ENCODE data around the gene OSMR. TPM values are rescaled to one million over a fixed set of nuclear protein-coding genes. Genes with fewer than 3 reads are reported as not detected.

Gene OSMR
- total RNA-seq, 1 experiment from 2014 or later, result 31.6 TPM

- POLR2A ChIA-PET (ENCODE audit: low non-redundant PET), result no interaction called here
- Histone ChIP-seq H3K4me3 (ENCODE audit: low read depth, low read length, poor library complexity, severe bottlenecking) (no peak overlapping the region), H3K27me3 (replicated peaks; ENCODE audit: insufficient read depth, low read depth, low read length, poor library complexity) (no peaks in the 10 kb centered on the region), H3K9me3 (ENCODE audit: low read depth, low read length, poor library complexity, severe bottlenecking) (peaks cover 1% of the 10 kb centered on the region), H3K4me1 (ENCODE audit: insufficient read depth, low read length, poor library complexity, severe bottlenecking) (peaks cover 19% of the 10 kb centered on the region), H3K36me3 (ENCODE audit: insufficient read depth, low read length, poor library complexity, severe bottlenecking) (no peaks in the 10 kb centered on the region), H3K27ac (ENCODE audit: low read depth, low read length, poor library complexity, severe bottlenecking) (no peak overlapping the region)
- TF ChIP-seq EZH2 (IDR thresholded peaks at IDR 0.05; ENCODE audit: borderline replicate concordance, low read depth, low read length, poor library complexity, severe bottlenecking) (no peak), CTCF (conservative IDR thresholded peaks at IDR 0.05; ENCODE audit: low read depth, low read length) (no peak)
- no TSS peak for BruUV-seq (replicated peaks)
- DNase-seq (ENCODE audit: low spot score), result no peak
- CTCF ChIA-PET, result no interaction called here
- intact Hi-C loops (cut with micrococcal nuclease; ENCODE audit: unreplicated experiment), result no loop called here
Measured at GRCh38 chr5:38824821-38825220, 21.0 kb upstream of the OSMR start.

GRCh38 chr5:38825494-38825893, 20.3 kb upstream of the OSMR start:
- ChIA-PET POLR2A (ENCODE audit: low non-redundant PET) (no interaction called here), CTCF (interaction anchor here (1.0 kb wide), 1 partner anchor 384 kb away, joined by 6 read pairs; no protein-coding TSS in a partner anchor)
- DNase-seq (ENCODE audit: low spot score), result peak; percentile 47
- Histone ChIP-seq H3K4me1 (ENCODE audit: insufficient read depth, low read length, poor library complexity, severe bottlenecking) (peaks cover 19% of the 10 kb centered on the region), H3K27me3 (replicated peaks; ENCODE audit: insufficient read depth, low read depth, low read length, poor library complexity) (no peaks in the 10 kb centered on the region), H3K27ac (ENCODE audit: low read depth, low read length, poor library complexity, severe bottlenecking) (peak overlapping the region; percentile 43), H3K36me3 (ENCODE audit: insufficient read depth, low read length, poor library complexity, severe bottlenecking) (no peaks in the 10 kb centered on the region), H3K4me3 (ENCODE audit: low read depth, low read length, poor library complexity, severe bottlenecking) (peak overlapping the region; percentile 12), H3K9me3 (ENCODE audit: low read depth, low read length, poor library complexity, severe bottlenecking) (no peaks in the 10 kb centered on the region)
- no peak for TF ChIP-seq CTCF (conservative IDR thresholded peaks at IDR 0.05; ENCODE audit: low read depth, low read length)
- no peak for TF ChIP-seq EZH2 (IDR thresholded peaks at IDR 0.05; ENCODE audit: borderline replicate concordance, low read depth, low read length, poor library complexity, severe bottlenecking)
- no TSS peak for BruUV-seq (replicated peaks)
- intact Hi-C loops (cut with micrococcal nuclease; ENCODE audit: unreplicated experiment), result no loop called here

GRCh38 chr5:38827525-38827924, 18.3 kb upstream of the OSMR start:
- H3K4me3 ChIP-seq (ENCODE audit: low read depth, low read length, poor library complexity, severe bottlenecking), result no peak overlapping the region
- no peak overlapping the region for H3K27ac ChIP-seq (ENCODE audit: low read depth, low read length, poor library complexity, severe bottlenecking)
- no peaks in the 10 kb centered on the region for H3K27me3 ChIP-seq (replicated peaks; ENCODE audit: insufficient read depth, low read depth, low read length, poor library complexity)
- peak; percentile 68 for DNase-seq (ENCODE audit: low spot score)
- H3K4me1 ChIP-seq (ENCODE audit: insufficient read depth, low read length, poor library complexity, severe bottlenecking), result peaks cover 28% of the 10 kb centered on the region
- H3K9me3 ChIP-seq (ENCODE audit: low read depth, low read length, poor library complexity, severe bottlenecking), result no peaks in the 10 kb centered on the region
- BruUV-seq (replicated peaks), result no TSS peak
- CTCF ChIA-PET, result interaction anchor here (0.5 kb wide), 1 partner anchor 166 kb away, joined by 3 read pairs; no protein-coding TSS in a partner anchor
- H3K36me3 ChIP-seq (ENCODE audit: insufficient read depth, low read length, poor library complexity, severe bottlenecking), result no peaks in the 10 kb centered on the region
- TF ChIP-seq EZH2 (IDR thresholded peaks at IDR 0.05; ENCODE audit: borderline replicate concordance, low read depth, low read length, poor library complexity, severe bottlenecking) (no peak), CTCF (conservative IDR thresholded peaks at IDR 0.05; ENCODE audit: low read depth, low read length) (no peak)
- intact Hi-C loops (cut with micrococcal nuclease; ENCODE audit: unreplicated experiment), result no loop called here
- POLR2A ChIA-PET (ENCODE audit: low non-redundant PET), result interaction anchor here (0.6 kb wide), 1 partner anchor 10 kb away, joined by 3 read pairs; no protein-coding TSS in a partner anchor

Data from A673 (cell line).